ENCODE results near the gene INPP4B. TPM values are rescaled to one million over a fixed set of nuclear protein-coding genes. Genes with fewer than 3 reads are reported as not detected.
A peak's percentile ranks its signal among the peaks of the same experiment; 100 is the strongest.

INPP4B gene
- total RNA-seq, 1 experiment from 2014 or later: 14.3 TPM

DNA sequence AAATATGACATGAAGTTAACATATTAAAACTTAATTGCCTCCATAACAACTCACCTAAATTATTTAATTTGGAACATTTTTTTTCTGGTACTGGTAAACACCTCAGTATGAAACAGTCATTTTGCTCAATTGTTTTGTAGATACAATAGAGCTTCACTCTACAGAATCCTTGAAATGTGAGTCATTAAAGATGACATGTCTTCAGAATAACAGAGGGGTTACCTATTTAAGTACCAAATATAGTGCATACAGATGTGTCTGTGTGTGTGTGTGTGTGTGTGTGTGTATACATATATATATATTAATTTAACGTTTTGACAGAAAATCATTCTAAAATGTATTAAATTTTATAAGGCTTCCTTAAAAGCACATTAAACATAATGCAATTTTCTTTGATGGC, 297.6 kb downstream of the INPP4B start:
- Histone ChIP-seq H3K9me2 (ENCODE audit: insufficient read depth) (no peaks in the 10 kb centered on the region; the same call in 1 of the 2 replicates), H3K4me2 (ENCODE audit: low read length) (peak overlapping the region; percentile 64; the same call in 1 of the 2 replicates), H3K4me3 (replicated peaks in 1 of 2; ENCODE audit: low read depth in 1 of 2, low read length in 2 of 2) (no peak overlapping the region)

DNA sequence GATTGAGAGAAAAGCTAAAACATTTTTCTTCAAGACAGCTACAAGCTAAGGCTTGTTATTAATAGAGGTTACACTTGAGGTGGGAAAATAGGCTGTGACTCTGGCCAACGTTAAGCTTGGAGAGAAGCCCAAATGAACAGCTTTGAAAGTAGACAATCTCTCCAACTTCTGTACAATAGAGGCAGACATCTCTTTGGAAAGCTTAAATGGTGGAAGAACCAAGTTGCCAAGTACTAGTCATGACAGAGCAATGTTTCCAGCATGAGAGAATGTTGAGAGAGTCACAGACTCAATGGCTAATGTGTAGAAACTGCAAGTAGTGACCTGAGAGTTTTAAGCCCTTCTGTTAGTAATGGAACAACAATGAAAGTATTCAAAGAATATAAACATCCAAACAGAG, 298.1 kb downstream of the INPP4B start:
- H3K9ac ChIP-seq (ENCODE audit: low read length): no peak overlapping the region
- no peak for ATAC-seq

More for the DNA sequence above, 297.6 kb downstream of the INPP4B start:
- Histone ChIP-seq H3K79me2 (ENCODE audit: insufficient read depth, low read length) (no peaks in the 10 kb centered on the region), H3K36me3 (ENCODE audit: control insufficient read depth in 1 of 2, insufficient read depth in 2 of 2, low read length in 2 of 2) (no peaks in the 10 kb centered on the region), H3K27ac (ENCODE audit: low read depth, low read length) (peak overlapping the region; percentile 92; the same call in 1 of the 2 replicates), H3K4me1 (ENCODE audit: control insufficient read depth in 1 of 2, insufficient read depth in 2 of 2, low read length in 2 of 2) (peaks cover 38 to 52% of the 10 kb centered on the region in 2 experiments), H3K9ac (ENCODE audit: low read length) (no peak overlapping the region), H4K20me1 (ENCODE audit: insufficient read depth) (no peaks in the 10 kb centered on the region), H3K27me3 (ENCODE audit: insufficient read depth, low read length) (no peaks in the 10 kb centered on the region), H3K9me3 (ENCODE audit: control insufficient read depth in 1 of 2, insufficient read depth in 1 of 2, low read depth in 1 of 2, low read length in 2 of 2) (no peaks in the 10 kb centered on the region), H2AFZ (ENCODE audit: low read depth, low read length, poor library complexity, severe bottlenecking) (no peak overlapping the region)
- no peak for ATAC-seq
- DNase-seq (ENCODE audit: low read depth, low spot score): no peak
- CTCF ChIA-PET: no interaction called here
- RAD21 ChIA-PET (ENCODE audit: low non-redundant PET in 1 of 2, low total read pairs in 2 of 2, uncharacterized antibody in 2 of 2, unreplicated experiment in 2 of 2): no interaction called here
- TF ChIP-seq SRF (IDR thresholded peaks at IDR 0.05; ENCODE audit: low read depth) (no peak), FOSL1 (IDR thresholded peaks at IDR 0.05; ENCODE audit: low read depth) (no peak)
- POLR2A ChIA-PET: no interaction called here
- BruUV-seq (replicated peaks): no TSS peak
- intact Hi-C loops (cut with micrococcal nuclease): no loop called here

DNA sequence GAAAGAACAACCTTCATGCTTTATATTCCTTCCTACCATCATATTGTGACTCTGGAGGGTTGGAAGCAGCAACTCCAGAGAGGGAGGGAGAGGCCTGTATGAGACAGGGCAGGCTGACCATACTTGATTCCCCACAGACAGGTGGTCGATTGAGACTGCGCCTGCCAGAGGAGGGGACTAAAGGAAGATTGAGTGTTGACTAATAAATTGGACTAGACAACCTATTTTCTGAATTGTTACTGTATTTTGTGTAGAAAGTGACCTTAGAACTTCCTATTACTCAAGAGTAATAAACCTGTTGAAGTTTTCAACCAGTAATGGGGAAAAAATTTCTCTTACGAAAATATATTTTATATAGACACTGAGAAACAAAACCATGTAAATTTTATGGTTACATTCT, 301.5 kb downstream of the INPP4B start:
- ChIA-PET POLR2A (no interaction called here), CTCF (no interaction called here), RAD21 (ENCODE audit: low non-redundant PET in 1 of 2, low total read pairs in 2 of 2, uncharacterized antibody in 2 of 2, unreplicated experiment in 2 of 2) (no interaction called here)
- Histone ChIP-seq H3K4me1 (ENCODE audit: control insufficient read depth in 1 of 2, insufficient read depth in 2 of 2, low read length in 2 of 2) (peaks cover 12 to 24% of the 10 kb centered on the region in 2 experiments), H3K36me3 (ENCODE audit: control insufficient read depth in 1 of 2, insufficient read depth in 2 of 2, low read length in 2 of 2) (no peaks in the 10 kb centered on the region), H3K9me3 (ENCODE audit: control insufficient read depth in 1 of 2, insufficient read depth in 1 of 2, low read depth in 1 of 2, low read length in 2 of 2) (no peaks in the 10 kb centered on the region), H3K27ac (ENCODE audit: low read depth, low read length) (no peak overlapping the region), H3K9ac (ENCODE audit: low read length) (no peak overlapping the region), H3K4me2 (ENCODE audit: low read length) (no peak overlapping the region), H3K9me2 (ENCODE audit: insufficient read depth) (no peaks in the 10 kb centered on the region; the same call in 1 of the 2 replicates), H3K4me3 (replicated peaks in 1 of 2; ENCODE audit: low read depth in 1 of 2, low read length in 2 of 2) (no peak overlapping the region), H3K79me2 (ENCODE audit: insufficient read depth, low read length) (no peaks in the 10 kb centered on the region), H4K20me1 (ENCODE audit: insufficient read depth) (no peaks in the 10 kb centered on the region), H2AFZ (ENCODE audit: low read depth, low read length, poor library complexity, severe bottlenecking) (no peak overlapping the region), H3K27me3 (ENCODE audit: insufficient read depth, low read length) (no peaks in the 10 kb centered on the region)
- TF ChIP-seq CBX3 (IDR thresholded peaks at IDR 0.05; ENCODE audit: low read depth): no peak
- no peak for TF ChIP-seq TCF7L2 (IDR thresholded peaks at IDR 0.05; ENCODE audit: borderline replicate concordance, extremely low read depth, insufficient read depth, insufficient read length)
- no peak for ATAC-seq
- intact Hi-C loops (cut with micrococcal nuclease): no loop called here
- BruUV-seq (replicated peaks): no TSS peak
- no peak for DNase-seq (ENCODE audit: low read depth, low spot score)

More for the DNA sequence above, 298.1 kb downstream of the INPP4B start:
- H2AFZ ChIP-seq (ENCODE audit: low read depth, low read length, poor library complexity, severe bottlenecking): no peak overlapping the region
- intact Hi-C loops (cut with micrococcal nuclease): no loop called here
- H3K27me3 ChIP-seq (ENCODE audit: insufficient read depth, low read length): no peaks in the 10 kb centered on the region
- peak overlapping the region; percentile 92; the same call in 1 of the 2 replicates for H3K27ac ChIP-seq (ENCODE audit: low read depth, low read length)
- ChIA-PET POLR2A (no interaction called here), CTCF (no interaction called here), RAD21 (ENCODE audit: low non-redundant PET in 1 of 2, low total read pairs in 2 of 2, uncharacterized antibody in 2 of 2, unreplicated experiment in 2 of 2) (no interaction called here)
- no TSS peak for BruUV-seq (replicated peaks)
- no peaks in the 10 kb centered on the region for H4K20me1 ChIP-seq (ENCODE audit: insufficient read depth)
- H3K4me1 ChIP-seq (ENCODE audit: control insufficient read depth in 1 of 2, insufficient read depth in 2 of 2, low read length in 2 of 2): peaks cover 38 to 52% of the 10 kb centered on the region in 2 experiments
- TF ChIP-seq CEBPB (IDR thresholded peaks at IDR 0.05; ENCODE audit: low read depth): no peak
- H3K4me2 ChIP-seq (ENCODE audit: low read length): no peak overlapping the region
- H3K9me2 ChIP-seq (ENCODE audit: insufficient read depth): no peaks in the 10 kb centered on the region; the same call in 1 of the 2 replicates
- no peaks in the 10 kb centered on the region for H3K9me3 ChIP-seq (ENCODE audit: control insufficient read depth in 1 of 2, insufficient read depth in 1 of 2, low read depth in 1 of 2, low read length in 2 of 2)
- no peak overlapping the region for H3K4me3 ChIP-seq (replicated peaks in 1 of 2; ENCODE audit: low read depth in 1 of 2, low read length in 2 of 2)
- H3K79me2 ChIP-seq (ENCODE audit: insufficient read depth, low read length): no peaks in the 10 kb centered on the region
- no peak for DNase-seq (ENCODE audit: low read depth, low spot score)
- no peaks in the 10 kb centered on the region for H3K36me3 ChIP-seq (ENCODE audit: control insufficient read depth in 1 of 2, insufficient read depth in 2 of 2, low read length in 2 of 2)
